HCT116 (cell line): Measurements from ENCODE around the gene ATP6V0D1. TPM values are rescaled to one million over a fixed set of nuclear protein-coding genes. Genes with fewer than 3 reads are reported as not detected.

ENCODE experiments used
- ATAC-seq: fragments of 200-7000 bp; cut with Tn5 transposase; 2 replicates; pipeline ENCODE4 v1.9.1; 2020; ENCODE audit warnings: mild to moderate bottlenecking, moderate library complexity
- BruUV-seq: library from RNA; stranded (reverse); fragments of 400-500 nt; replicated peaks from 2 replicates; lab custom pipeline; 2021; lab: Mats Ljungman, UMichigan
- CTCF ChIA-PET: fragments of 300-600 bp; sonication (Branson Sonifier 250); formaldehyde crosslinking; loops from one replicate; lab custom pipeline; 2021; ENCODE audit warnings: antibody characterized with exemption; lab: Charles Lee
- POLR2A ChIA-PET: fragments of 300-600, 350-600 bp; sonication (Branson Sonifier 250); formaldehyde crosslinking; loops from one replicate; lab custom pipeline; 2021; ENCODE audit warnings: antibody characterized with exemption; lab: Charles Lee
- RAD21 ChIA-PET, 2 experiments: fragments of 300-600 bp; sonication (Branson Sonifier 250); formaldehyde crosslinking; loops; one replicate each; lab custom pipeline; 2023; ENCODE audit warnings: low total read pairs in 2 of 2; ENCODE audit not compliant: uncharacterized antibody in 2 of 2, unreplicated experiment in 2 of 2, low non-redundant PET in 1 of 2; lab: Charles Lee
- DNase-seq: peaks from one replicate; pipeline ENCODE4 v3.0.0-alpha.2; 2010; ENCODE audit warnings: low read depth, low spot score
- H2AFZ ChIP-seq: fragments of 200-600 bp; shearing (Covaris generic), sonication (generic); 2 replicates; pipeline ENCODE4 v1.6.1; 2017; ENCODE audit warnings: low read depth, mixed run types, mixed read lengths, antibody characterized with exemption, low read length; ENCODE audit not compliant: poor library complexity, severe bottlenecking
- H3K27ac ChIP-seq: 2 replicates; pipeline ENCODE4 v1.5.1; 2012; ENCODE audit warnings: low read depth, low read length
- H3K27me3 ChIP-seq: fragments of 200-600 bp; sonication (generic); 2 replicates; pipeline ENCODE4 v1.6.1; 2016; ENCODE audit warnings: mixed run types, low read length, mixed read lengths; ENCODE audit not compliant: insufficient read depth
- H3K36me3 ChIP-seq, 2 experiments: fragments of 200-500 bp in 1 of 2; fragments of 200-600 bp in 1 of 2; sonication (Bioruptor generic) in 1 of 2; sonication (generic) in 1 of 2; 2 replicates each; pipeline versions ENCODE4 v1.5.1 to v1.6.1; 2014 to 2016; ENCODE audit warnings: low read length in 2 of 2, inconsistent platforms in 1 of 2, mixed read lengths in 1 of 2, mixed run types in 1 of 2; ENCODE audit not compliant: insufficient read depth in 2 of 2, control insufficient read depth in 1 of 2
- H3K4me1 ChIP-seq, 2 experiments: fragments of 200-600 bp in 1 of 2; sonication (generic) in 1 of 2; 2 replicates each; pipeline versions ENCODE4 v1.5.1 to v1.6.1; 2012 to 2017; ENCODE audit warnings: low read length in 2 of 2, inconsistent platforms in 1 of 2, mild to moderate bottlenecking in 1 of 2, mixed read lengths in 1 of 2, mixed run types in 1 of 2, moderate library complexity in 1 of 2; ENCODE audit not compliant: insufficient read depth in 2 of 2, control insufficient read depth in 1 of 2
- H3K4me2 ChIP-seq: fragments of 200-600 bp; sonication (generic); 2 replicates; pipeline ENCODE4 v1.6.1; 2017; ENCODE audit warnings: mixed run types, low read length, mixed read lengths
- H3K4me3 ChIP-seq, 2 experiments: fragments of 200-600 bp in 1 of 2; sonication (generic) in 1 of 2; replicated peaks in 1 of 2; 2 replicates each; pipeline ENCODE4 v1.5.1; 2011 to 2016; ENCODE audit warnings: low read length in 2 of 2, control low read depth in 1 of 2, low read depth in 1 of 2, mild to moderate bottlenecking in 1 of 2, mixed read lengths in 1 of 2, mixed run types in 1 of 2
- H3K79me2 ChIP-seq: fragments of 200-600 bp; sonication (generic); 2 replicates; pipeline ENCODE4 v1.6.1; 2017; ENCODE audit warnings: mild to moderate bottlenecking, mixed run types, low read length, moderate library complexity, mixed read lengths; ENCODE audit not compliant: insufficient read depth
- H3K9ac ChIP-seq: fragments of 200-600 bp; sonication (generic); 2 replicates; pipeline ENCODE4 v1.6.1; 2016; ENCODE audit warnings: low read length, mixed read lengths
- H3K9me2 ChIP-seq: fragments of 200-600 bp; sonication (generic), shearing (Covaris generic); 2 replicates; pipeline ENCODE4 v1.6.1; 2017; ENCODE audit warnings: mixed run types, mild to moderate bottlenecking, moderate library complexity; ENCODE audit not compliant: insufficient read depth
- H3K9me3 ChIP-seq, 2 experiments: fragments of 200-500 bp in 1 of 2; fragments of 200-600 bp in 1 of 2; sonication (Bioruptor generic) in 1 of 2; sonication (generic) in 1 of 2; 2 replicates each; pipeline ENCODE4 v1.6.1; 2014 to 2017; ENCODE audit warnings: low read length in 2 of 2, mixed read lengths in 2 of 2, inconsistent platforms in 1 of 2, low read depth in 1 of 2, mild to moderate bottlenecking in 1 of 2, mixed run types in 1 of 2, moderate library complexity in 1 of 2; ENCODE audit not compliant: control insufficient read depth in 1 of 2, insufficient read depth in 1 of 2
- H4K20me1 ChIP-seq: fragments of 200-600 bp; sonication (generic), shearing (Covaris generic); 2 replicates; pipeline ENCODE4 v1.6.1; 2017; ENCODE audit warnings: mixed run types, mild to moderate bottlenecking, moderate library complexity; ENCODE audit not compliant: insufficient read depth
- CEBPB ChIP-seq: IDR thresholded peaks from 2 replicates; pipeline ENCODE4 v1.6.1; 2012; ENCODE audit warnings: low read depth
- EZH2phosphoT487 ChIP-seq: fragments of 200-600 bp; IDR thresholded peaks from 2 replicates; pipeline ENCODE4 v1.6.1; 2018; ENCODE audit warnings: antibody characterized with exemption, borderline replicate concordance
- POLR2A ChIP-seq: IDR thresholded peaks from 2 replicates; pipeline ENCODE4 v1.7.0; 2011; ENCODE audit warnings: borderline replicate concordance; ENCODE audit not compliant: insufficient read depth, insufficient read length; ENCODE audit errors: extremely low read depth
- SIN3A ChIP-seq: IDR thresholded peaks from 2 replicates; pipeline ENCODE4 v1.6.1; 2012; ENCODE audit warnings: low read depth
- SP1 ChIP-seq: IDR thresholded peaks from 2 replicates; pipeline ENCODE4 v1.6.1; 2012; ENCODE audit warnings: low read depth
- TCF7L2 ChIP-seq: IDR thresholded peaks from 2 replicates; pipeline ENCODE4 v1.7.0; 2011; ENCODE audit warnings: borderline replicate concordance, inconsistent platforms; ENCODE audit not compliant: insufficient read depth, insufficient read length; ENCODE audit errors: extremely low read depth
- ZNF274 ChIP-seq: fragments of 200-500 bp; sonication (Bioruptor generic); IDR thresholded peaks from 2 replicates; pipeline ENCODE4 v1.6.1; 2014; ENCODE audit warnings: mild to moderate bottlenecking, low read depth, low read length, inconsistent platforms
- intact Hi-C: fragments of 100-400 bp; cut with micrococcal nuclease; formaldehyde crosslinking; loops from 2 replicates; pipeline ENCODE4 v1.10.0; 2022
- total RNA-seq: library from RNA; stranded (reverse); gene quantifications from one replicate; pipeline ENCODE4 v1.2.1, GENCODE V29; 2021; ENCODE audit not compliant: unreplicated experiment
- TF ChIP-seq, protein P1 (sequence below), 3 experiments: fragments of 200-600 bp in 1 of 3; sonication (generic) in 1 of 3; IDR thresholded peaks in 2 of 3; conservative IDR thresholded peaks in 1 of 3; 2 replicates each; pipeline ENCODE4 v1.5.1; 2012 to 2017; ENCODE audit warnings: low read depth in 2 of 3, low read length in 2 of 3, antibody characterized with exemption in 1 of 3, borderline replicate concordance in 1 of 3, control low read depth in 1 of 3, mild to moderate bottlenecking in 1 of 3, mixed read lengths in 1 of 3, mixed run types in 1 of 3, moderate library complexity in 1 of 3; ENCODE audit not compliant: insufficient read depth in 1 of 3
- TF ChIP-seq, protein P2 (sequence below): IDR thresholded peaks from 2 replicates; pipeline ENCODE4 v1.6.1; 2012; ENCODE audit warnings: low read depth
- TF ChIP-seq, protein P3 (sequence below): IDR thresholded peaks from 2 replicates; pipeline ENCODE4 v1.6.1; 2012
- TF ChIP-seq, protein P4 (sequence below): IDR thresholded peaks from 2 replicates; pipeline ENCODE4 v1.6.1; 2012

Gene ATP6V0D1
- total RNA-seq, 1 experiment from 2014 or later = 36.6 TPM

DNA sequence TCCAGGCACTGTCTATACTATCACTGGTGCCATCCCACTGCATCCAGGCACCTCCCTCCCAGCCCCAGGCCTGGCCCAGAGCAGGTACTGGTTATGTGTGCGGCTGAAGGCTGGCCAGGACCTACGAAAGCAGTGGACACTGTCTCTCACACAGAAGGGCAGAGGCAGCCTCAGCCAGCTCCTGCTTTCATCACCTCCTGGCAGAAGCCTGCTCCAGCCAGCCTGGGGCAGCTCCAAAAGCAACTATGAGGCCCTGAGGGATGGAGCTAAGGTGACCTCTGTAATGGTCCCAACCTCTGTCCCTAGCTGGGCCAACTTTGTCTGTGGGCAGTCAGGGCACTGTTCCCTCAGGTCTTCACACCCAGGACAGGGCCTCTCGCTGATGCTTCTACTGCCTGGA, 31.2 kb downstream of the ATP6V0D1 start:
- ChIA-PET POLR2A (no interaction called here), RAD21 (no interaction called here), CTCF (no interaction called here)
- no peaks in the 10 kb centered on the region for H3K36me3 ChIP-seq
- H3K4me1 ChIP-seq = peaks cover 0 to 3% of the 10 kb centered on the region in 2 experiments; a peak in 1 of 4 replicates
- no peak overlapping the region for H3K4me3 ChIP-seq
- H3K9me3 ChIP-seq = no peaks in the 10 kb centered on the region
- no TSS peak for BruUV-seq
- H3K79me2 ChIP-seq = no peaks in the 10 kb centered on the region
- H3K9ac ChIP-seq = no peak overlapping the region
- no peaks in the 10 kb centered on the region for H3K27me3 ChIP-seq
- no peak for DNase-seq
- H4K20me1 ChIP-seq = no peaks in the 10 kb centered on the region
- TF ChIP-seq, protein P1, sequence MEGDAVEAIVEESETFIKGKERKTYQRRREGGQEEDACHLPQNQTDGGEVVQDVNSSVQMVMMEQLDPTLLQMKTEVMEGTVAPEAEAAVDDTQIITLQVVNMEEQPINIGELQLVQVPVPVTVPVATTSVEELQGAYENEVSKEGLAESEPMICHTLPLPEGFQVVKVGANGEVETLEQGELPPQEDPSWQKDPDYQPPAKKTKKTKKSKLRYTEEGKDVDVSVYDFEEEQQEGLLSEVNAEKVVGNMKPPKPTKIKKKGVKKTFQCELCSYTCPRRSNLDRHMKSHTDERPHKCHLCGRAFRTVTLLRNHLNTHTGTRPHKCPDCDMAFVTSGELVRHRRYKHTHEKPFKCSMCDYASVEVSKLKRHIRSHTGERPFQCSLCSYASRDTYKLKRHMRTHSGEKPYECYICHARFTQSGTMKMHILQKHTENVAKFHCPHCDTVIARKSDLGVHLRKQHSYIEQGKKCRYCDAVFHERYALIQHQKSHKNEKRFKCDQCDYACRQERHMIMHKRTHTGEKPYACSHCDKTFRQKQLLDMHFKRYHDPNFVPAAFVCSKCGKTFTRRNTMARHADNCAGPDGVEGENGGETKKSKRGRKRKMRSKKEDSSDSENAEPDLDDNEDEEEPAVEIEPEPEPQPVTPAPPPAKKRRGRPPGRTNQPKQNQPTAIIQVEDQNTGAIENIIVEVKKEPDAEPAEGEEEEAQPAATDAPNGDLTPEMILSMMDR (IDR thresholded peaks at IDR 0.05 in 2 of 3, conservative IDR thresholded peaks at IDR 0.05 in 1 of 3; ENCODE audit: borderline replicate concordance in 1 of 3, insufficient read depth in 1 of 3, low read depth in 2 of 3, low read length in 2 of 3) = no peak
- TF ChIP-seq SIN3A (no peak), ZNF274 (no peak), POLR2A (no peak), EZH2phosphoT487 (no peak), CEBPB (no peak), TCF7L2 (no peak), SP1 (no peak)
- TF ChIP-seq, protein P2, sequence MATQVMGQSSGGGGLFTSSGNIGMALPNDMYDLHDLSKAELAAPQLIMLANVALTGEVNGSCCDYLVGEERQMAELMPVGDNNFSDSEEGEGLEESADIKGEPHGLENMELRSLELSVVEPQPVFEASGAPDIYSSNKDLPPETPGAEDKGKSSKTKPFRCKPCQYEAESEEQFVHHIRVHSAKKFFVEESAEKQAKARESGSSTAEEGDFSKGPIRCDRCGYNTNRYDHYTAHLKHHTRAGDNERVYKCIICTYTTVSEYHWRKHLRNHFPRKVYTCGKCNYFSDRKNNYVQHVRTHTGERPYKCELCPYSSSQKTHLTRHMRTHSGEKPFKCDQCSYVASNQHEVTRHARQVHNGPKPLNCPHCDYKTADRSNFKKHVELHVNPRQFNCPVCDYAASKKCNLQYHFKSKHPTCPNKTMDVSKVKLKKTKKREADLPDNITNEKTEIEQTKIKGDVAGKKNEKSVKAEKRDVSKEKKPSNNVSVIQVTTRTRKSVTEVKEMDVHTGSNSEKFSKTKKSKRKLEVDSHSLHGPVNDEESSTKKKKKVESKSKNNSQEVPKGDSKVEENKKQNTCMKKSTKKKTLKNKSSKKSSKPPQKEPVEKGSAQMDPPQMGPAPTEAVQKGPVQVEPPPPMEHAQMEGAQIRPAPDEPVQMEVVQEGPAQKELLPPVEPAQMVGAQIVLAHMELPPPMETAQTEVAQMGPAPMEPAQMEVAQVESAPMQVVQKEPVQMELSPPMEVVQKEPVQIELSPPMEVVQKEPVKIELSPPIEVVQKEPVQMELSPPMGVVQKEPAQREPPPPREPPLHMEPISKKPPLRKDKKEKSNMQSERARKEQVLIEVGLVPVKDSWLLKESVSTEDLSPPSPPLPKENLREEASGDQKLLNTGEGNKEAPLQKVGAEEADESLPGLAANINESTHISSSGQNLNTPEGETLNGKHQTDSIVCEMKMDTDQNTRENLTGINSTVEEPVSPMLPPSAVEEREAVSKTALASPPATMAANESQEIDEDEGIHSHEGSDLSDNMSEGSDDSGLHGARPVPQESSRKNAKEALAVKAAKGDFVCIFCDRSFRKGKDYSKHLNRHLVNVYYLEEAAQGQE = no peak
- TF ChIP-seq, protein P3, sequence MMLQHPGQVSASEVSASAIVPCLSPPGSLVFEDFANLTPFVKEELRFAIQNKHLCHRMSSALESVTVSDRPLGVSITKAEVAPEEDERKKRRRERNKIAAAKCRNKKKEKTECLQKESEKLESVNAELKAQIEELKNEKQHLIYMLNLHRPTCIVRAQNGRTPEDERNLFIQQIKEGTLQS = no peak
- TF ChIP-seq, protein P4, sequence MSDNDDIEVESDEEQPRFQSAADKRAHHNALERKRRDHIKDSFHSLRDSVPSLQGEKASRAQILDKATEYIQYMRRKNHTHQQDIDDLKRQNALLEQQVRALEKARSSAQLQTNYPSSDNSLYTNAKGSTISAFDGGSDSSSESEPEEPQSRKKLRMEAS = no peak
- no peaks in the 10 kb centered on the region for H3K9me2 ChIP-seq
- H3K27ac ChIP-seq = no peak overlapping the region
- no peak overlapping the region for H3K4me2 ChIP-seq
- intact Hi-C loops = no loop called here
- no peak overlapping the region for H2AFZ ChIP-seq
- ATAC-seq = no peak
